B cell (primary cell): ENCODE results near the gene ABLIM1.

Source experiments
- EZH2 ChIP-seq: IDR thresholded peaks from 2 replicates; pipeline ENCODE4 v1.6.1; 2012; ENCODE audit warnings: borderline replicate concordance, low read depth, mild to moderate bottlenecking, moderate library complexity, low read length; ENCODE audit not compliant: insufficient read depth, poor library complexity, severe bottlenecking
- TF ChIP-seq, protein P1 (sequence below): fragments of 200-600 bp; IDR thresholded peaks from one replicate; pipeline ENCODE4 v1.8.0; 2022; ENCODE audit warnings: antibody characterized with exemption, mild to moderate bottlenecking

DNA sequence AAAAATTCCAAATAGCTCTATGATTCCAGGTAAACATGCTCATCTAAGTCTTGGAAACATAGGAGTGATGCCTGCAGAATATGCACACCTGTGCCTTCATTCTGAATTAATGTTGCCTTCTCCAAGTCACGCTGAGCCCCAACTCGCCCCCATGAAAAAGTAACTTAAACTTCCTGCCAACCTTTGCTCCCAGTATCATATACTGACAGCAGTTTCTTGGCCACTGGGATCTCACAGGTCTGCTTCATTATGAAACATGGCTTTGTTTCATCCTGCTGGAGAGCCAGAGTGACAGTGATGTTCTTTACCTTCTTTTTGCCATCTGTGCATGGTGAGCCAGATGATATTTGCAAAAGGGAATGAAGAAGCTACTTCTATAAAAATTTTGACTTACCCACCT lies 34.9 kb downstream of the ABLIM1 start:
- TF ChIP-seq, protein P1, sequence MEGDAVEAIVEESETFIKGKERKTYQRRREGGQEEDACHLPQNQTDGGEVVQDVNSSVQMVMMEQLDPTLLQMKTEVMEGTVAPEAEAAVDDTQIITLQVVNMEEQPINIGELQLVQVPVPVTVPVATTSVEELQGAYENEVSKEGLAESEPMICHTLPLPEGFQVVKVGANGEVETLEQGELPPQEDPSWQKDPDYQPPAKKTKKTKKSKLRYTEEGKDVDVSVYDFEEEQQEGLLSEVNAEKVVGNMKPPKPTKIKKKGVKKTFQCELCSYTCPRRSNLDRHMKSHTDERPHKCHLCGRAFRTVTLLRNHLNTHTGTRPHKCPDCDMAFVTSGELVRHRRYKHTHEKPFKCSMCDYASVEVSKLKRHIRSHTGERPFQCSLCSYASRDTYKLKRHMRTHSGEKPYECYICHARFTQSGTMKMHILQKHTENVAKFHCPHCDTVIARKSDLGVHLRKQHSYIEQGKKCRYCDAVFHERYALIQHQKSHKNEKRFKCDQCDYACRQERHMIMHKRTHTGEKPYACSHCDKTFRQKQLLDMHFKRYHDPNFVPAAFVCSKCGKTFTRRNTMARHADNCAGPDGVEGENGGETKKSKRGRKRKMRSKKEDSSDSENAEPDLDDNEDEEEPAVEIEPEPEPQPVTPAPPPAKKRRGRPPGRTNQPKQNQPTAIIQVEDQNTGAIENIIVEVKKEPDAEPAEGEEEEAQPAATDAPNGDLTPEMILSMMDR, result no peak
- no peak for TF ChIP-seq EZH2
